ENCODE data around the gene AQP1. TPM values are rescaled to one million over a fixed set of nuclear protein-coding genes. Genes with fewer than 3 reads are reported as not detected.

The AQP1 gene
- total and polyA plus RNA-seq, 4 donors: 8.9 to 76.3 (median 23.5) TPM

- H3K9ac ChIP-seq (ENCODE audit: low read depth in 1 of 2, low read length in 2 of 2): no peak overlapping the region
- no peak overlapping the region for H3K4me3 ChIP-seq (ENCODE audit: low read depth in 1 of 3, low read length in 3 of 3)
- H3K27ac ChIP-seq (ENCODE audit: low read depth in 1 of 2, low read length in 2 of 2): no peak overlapping the region
- no peak for TF ChIP-seq YY1 (IDR thresholded peaks at IDR 0.05)
- no peak for TF ChIP-seq FOXA2 (IDR thresholded peaks at IDR 0.05)
- TF ChIP-seq HNF4G (IDR thresholded peaks at IDR 0.05): no peak
- TF ChIP-seq FOXA1 (IDR thresholded peaks at IDR 0.05): no peak
- TF ChIP-seq RAD21 (IDR thresholded peaks at IDR 0.05): no peak
- TF ChIP-seq RXRA (IDR thresholded peaks at IDR 0.05): no peak
- TF ChIP-seq TAF1 (conservative IDR thresholded peaks at IDR 0.05): no peak
- no peak for TF ChIP-seq MAX (IDR thresholded peaks at IDR 0.05)
- no peak for TF ChIP-seq HNF4A (conservative IDR thresholded peaks at IDR 0.05)
- no peak for TF ChIP-seq ATF3 (IDR thresholded peaks at IDR 0.05)
- no peak for TF ChIP-seq ZBTB33 (IDR thresholded peaks at IDR 0.05)
- TF ChIP-seq CTCF (IDR thresholded peaks at IDR 0.05; ENCODE audit: low read depth, low read length, missing input control): no peak
- no peak for TF ChIP-seq SP1 (IDR thresholded peaks at IDR 0.05)
- H3K9me3 ChIP-seq (ENCODE audit: control insufficient read depth in 4 of 4, low read length in 3 of 4): no peaks in the 10 kb centered on the region
- no peaks in the 10 kb centered on the region for H3K4me1 ChIP-seq (ENCODE audit: control insufficient read depth in 4 of 4, insufficient read depth in 4 of 4, low read length in 3 of 4)
- H3K36me3 ChIP-seq (ENCODE audit: control insufficient read depth in 4 of 4, insufficient read depth in 3 of 4, low read depth in 1 of 4, low read length in 3 of 4): no peaks in the 10 kb centered on the region
- no peaks in the 10 kb centered on the region for H3K27me3 ChIP-seq (ENCODE audit: control insufficient read depth in 4 of 4, insufficient read depth in 4 of 4, low read length in 3 of 4)
- 97% methylated on average over 19 of the region's 19 CpGs for WGBS
- peak; percentile 30 for DNase-seq (ENCODE audit: low spot score)
Observed at GRCh38 chr7:30923009-30923773, 11.5 kb downstream of the AQP1 start.

GRCh38 chr7:30923774-30924413 is 12.2 kb downstream of the AQP1 start:
- Histone ChIP-seq H3K36me3 (ENCODE audit: control insufficient read depth in 4 of 4, insufficient read depth in 3 of 4, low read depth in 1 of 4, low read length in 3 of 4) (no peaks in the 10 kb centered on the region), H3K27ac (ENCODE audit: low read depth in 1 of 2, low read length in 2 of 2) (no peak overlapping the region)
- TF ChIP-seq CTCF (IDR thresholded peaks at IDR 0.05; ENCODE audit: low read depth, low read length, missing input control) (no peak), HNF4G (IDR thresholded peaks at IDR 0.05) (no peak), HNF4A (conservative IDR thresholded peaks at IDR 0.05) (no peak), SP1 (IDR thresholded peaks at IDR 0.05) (no peak), EGR1 (IDR thresholded peaks at IDR 0.05; ENCODE audit: low read depth in 2 of 2) (no peak), FOXA1 (IDR thresholded peaks at IDR 0.05) (no peak), RAD21 (IDR thresholded peaks at IDR 0.05) (no peak), TAF1 (conservative IDR thresholded peaks at IDR 0.05) (no peak), YY1 (IDR thresholded peaks at IDR 0.05) (no peak), FOXA2 (IDR thresholded peaks at IDR 0.05) (no peak), GABPA (IDR thresholded peaks at IDR 0.05 in 1 of 2, conservative IDR thresholded peaks at IDR 0.05 in 1 of 2) (no peak), RXRA (IDR thresholded peaks at IDR 0.05) (no peak), ATF3 (IDR thresholded peaks at IDR 0.05) (no peak), ZBTB33 (IDR thresholded peaks at IDR 0.05) (no peak), NR2F2 (IDR thresholded peaks at IDR 0.05) (no peak), MAX (IDR thresholded peaks at IDR 0.05) (no peak)

More at GRCh38 chr7:30923774-30924413, 12.2 kb downstream of the AQP1 start:
- no peak overlapping the region for H3K9ac ChIP-seq (ENCODE audit: low read depth in 1 of 2, low read length in 2 of 2)
- no peaks in the 10 kb centered on the region for H3K4me1 ChIP-seq (ENCODE audit: control insufficient read depth in 4 of 4, insufficient read depth in 4 of 4, low read length in 3 of 4)
- no peaks in the 10 kb centered on the region for H3K9me3 ChIP-seq (ENCODE audit: control insufficient read depth in 4 of 4, low read length in 3 of 4)
- DNase-seq (ENCODE audit: low spot score): peak; percentile 35
- WGBS: 92% methylated on average over 13 of the region's 13 CpGs
- H3K4me3 ChIP-seq (ENCODE audit: low read depth in 1 of 3, low read length in 3 of 3): no peak overlapping the region
- no peaks in the 10 kb centered on the region for H3K27me3 ChIP-seq (ENCODE audit: control insufficient read depth in 4 of 4, insufficient read depth in 4 of 4, low read length in 3 of 4)
